CD4-positive, alpha-beta T cell (primary cell): ENCODE data around the gene PDGFC. TPM values are rescaled to one million over a fixed set of nuclear protein-coding genes. Genes with fewer than 3 reads are reported as not detected.

Experiments
- ATAC-seq: fragments of 200-7000 bp; cut with Tn5 transposase; one replicate; pipeline ENCODE4 v1.10.0; 2022; ENCODE audit warnings: mild to moderate bottlenecking; ENCODE audit not compliant: poor library complexity
- CTCF ChIA-PET: fragments of 350-600 bp; sonication (Branson Sonifier 250); formaldehyde crosslinking; loops from one replicate; lab custom pipeline; 2021; ENCODE audit warnings: antibody characterized with exemption, inconsistent platforms; lab: Charles Lee
- POLR2A ChIA-PET: fragments of 350-600 bp; sonication (Branson Sonifier 250); formaldehyde crosslinking; loops from one replicate; lab custom pipeline; 2021; ENCODE audit warnings: antibody characterized with exemption, inconsistent platforms; lab: Charles Lee
- DNase-seq, 14 experiments: peaks; one replicate each; pipeline ENCODE4 v3.0.0-alpha.2; 2013 to 2020; ENCODE audit warnings: mixed read lengths in 2 of 14
- H3K27ac ChIP-seq, 2 donors: one replicate each; pipeline versions ENCODE4 v1.5.1 to v1.7.0; 2013; ENCODE audit warnings: low read length in 2 of 2, low read depth in 1 of 2, mild to moderate bottlenecking in 1 of 2
- H3K27me3 ChIP-seq, 2 experiments: 1 replicate in 1 of 2; 2 replicates in 1 of 2; pipeline versions ENCODE4 v1.6.1 to v1.7.0; 2013; ENCODE audit warnings: low read length in 2 of 2, control low read depth in 1 of 2, mild to moderate bottlenecking in 1 of 2, moderate library complexity in 1 of 2; ENCODE audit not compliant: insufficient read depth in 2 of 2, control insufficient read depth in 1 of 2
- H3K36me3 ChIP-seq: one replicate; pipeline ENCODE4 v1.6.1; 2013; ENCODE audit warnings: low read length, control low read depth; ENCODE audit not compliant: insufficient read depth
- H3K4me1 ChIP-seq: one replicate; pipeline ENCODE4 v1.6.1; 2013; ENCODE audit warnings: low read length, control low read depth; ENCODE audit not compliant: insufficient read depth
- H3K4me3 ChIP-seq: one replicate; pipeline ENCODE4 v1.5.1; 2013; ENCODE audit warnings: mild to moderate bottlenecking, low read length, moderate library complexity
- H3K9me3 ChIP-seq, 2 experiments: 1 replicate in 1 of 2; 2 replicates in 1 of 2; pipeline versions ENCODE4 v1.6.1 to v1.7.0; 2013; ENCODE audit warnings: low read length in 2 of 2, mild to moderate bottlenecking in 2 of 2, control low read depth in 1 of 2, moderate library complexity in 1 of 2; ENCODE audit not compliant: control insufficient read depth in 1 of 2, insufficient read depth in 1 of 2
- H3K27ac Mint-ChIP-seq: one replicate; pipeline ENCODE4 v1.8.0; 2020; ENCODE audit warnings: mixed read lengths
- H3K27me3 Mint-ChIP-seq: one replicate; pipeline ENCODE4 v1.8.0; 2021; ENCODE audit warnings: mixed read lengths
- H3K36me3 Mint-ChIP-seq: one replicate; pipeline ENCODE4 v1.8.0; 2021; ENCODE audit warnings: low read depth, mixed read lengths
- H3K4me1 Mint-ChIP-seq: one replicate; pipeline ENCODE4 v1.8.0; 2021; ENCODE audit warnings: low read depth, mixed read lengths
- H3K4me3 Mint-ChIP-seq: one replicate; pipeline ENCODE4 v1.8.0; 2020; ENCODE audit warnings: mild to moderate bottlenecking, mixed read lengths
- H3K9me3 Mint-ChIP-seq: one replicate; pipeline ENCODE4 v1.8.0; 2020; ENCODE audit warnings: mixed read lengths
- CTCF ChIP-seq: fragments of 200-600 bp; IDR thresholded peaks from one replicate; pipeline ENCODE4 v1.8.0; 2022; ENCODE audit warnings: antibody characterized with exemption, mild to moderate bottlenecking
- intact Hi-C, 2 experiments: fragments of 100-400 bp; cut with DNase I in 1 of 2; cut with micrococcal nuclease in 1 of 2; formaldehyde crosslinking; loops; one replicate each; pipeline versions ENCODE4 v1.15.1 to v1.9.0; 2023 to 2025; cut with DNase I, micrococcal nuclease
- total RNA-seq, 174 experiments: library from RNA in 2 of 174; stranded (reverse) in 2 of 174; gene quantifications; one replicate each; pipeline ENCODE4 v1.2.3 and lab custom pipeline; 2021 to 2026

PDGFC gene
- total RNA-seq, 2 experiments from 2014 or later: not detected

GRCh38 chr4:156762851-156763250, 208.7 kb downstream of the PDGFC start:
- Histone ChIP-seq H3K4me3 (no peak overlapping the region), H3K27ac (no peak overlapping the region), H3K36me3 (no peaks in the 10 kb centered on the region), H3K4me1 (no peaks in the 10 kb centered on the region), H3K9me3 (peaks cover 0 to 3% of the 10 kb centered on the region in 2 experiments), H3K27me3 (no peaks in the 10 kb centered on the region)
- no peak for TF ChIP-seq CTCF
- intact Hi-C loops: no loop called here
- no peak for DNase-seq
- ChIA-PET CTCF (interaction anchor here (1.1 kb wide), 1 partner anchor 9 kb away, joined by 3 read pairs; no protein-coding TSS in a partner anchor), POLR2A (no interaction called here)
- Mint-ChIP-seq H3K36me3 (no peaks in the 10 kb centered on the region), H3K27ac (no peak overlapping the region), H3K4me1 (no peaks in the 10 kb centered on the region), H3K27me3 (no peaks in the 10 kb centered on the region), H3K4me3 (no peak overlapping the region), H3K9me3 (peaks cover 8% of the 10 kb centered on the region)
- ATAC-seq: no peak

GRCh38 chr4:156756118-156756517, 215.5 kb downstream of the PDGFC start:
- Histone ChIP-seq H3K4me3 (no peak overlapping the region), H3K27me3 (no peaks in the 10 kb centered on the region), H3K27ac (no peak overlapping the region), H3K36me3 (no peaks in the 10 kb centered on the region), H3K9me3 (no peaks in the 10 kb centered on the region), H3K4me1 (no peaks in the 10 kb centered on the region)
- Mint-ChIP-seq H3K27ac (no peak overlapping the region), H3K4me3 (no peak overlapping the region), H3K4me1 (no peaks in the 10 kb centered on the region), H3K36me3 (no peaks in the 10 kb centered on the region), H3K9me3 (peaks cover 11% of the 10 kb centered on the region), H3K27me3 (no peaks in the 10 kb centered on the region)
- DNase-seq (no peak), ATAC-seq (no peak)
- ChIA-PET POLR2A (interaction anchor here (1.2 kb wide), 1 partner anchor 17 kb away, joined by 3 read pairs; no protein-coding TSS in a partner anchor), CTCF (no interaction called here)
- no peak for TF ChIP-seq CTCF
- intact Hi-C loops: no loop called here

- Histone ChIP-seq H3K27ac (no peak overlapping the region), H3K36me3 (no peaks in the 10 kb centered on the region), H3K4me1 (no peaks in the 10 kb centered on the region), H3K27me3 (no peaks in the 10 kb centered on the region), H3K4me3 (no peak overlapping the region), H3K9me3 (no peaks in the 10 kb centered on the region)
- Mint-ChIP-seq H3K27me3 (no peaks in the 10 kb centered on the region), H3K4me3 (no peak overlapping the region), H3K4me1 (no peaks in the 10 kb centered on the region), H3K9me3 (peaks cover 11% of the 10 kb centered on the region), H3K36me3 (no peaks in the 10 kb centered on the region), H3K27ac (no peak overlapping the region)
- CTCF ChIA-PET: no interaction called here
- no peak for TF ChIP-seq CTCF
- POLR2A ChIA-PET: no interaction called here
- intact Hi-C loops: no loop called here
- DNase-seq (no peak), ATAC-seq (no peak)
These were observed 216.6 kb downstream of the PDGFC start for GRCh38 chr4:156754832-156755570.
